H1 (cell line): ENCODE data around the gene RECK. TPM values are rescaled to one million over a fixed set of nuclear protein-coding genes. Genes with fewer than 3 reads are reported as not detected.
"Not testable (repeated sequence)": the region's sequence is repeated elsewhere in the genome, so short reads cannot be mapped to it uniquely, and the experiment has no call there.

Experiments
- CTCF ChIA-PET: fragments of 300-600 bp; sonication (Branson Sonifier 250); formaldehyde crosslinking; loops from one replicate; lab custom pipeline; 2021; ENCODE audit not compliant: partially characterized antibody; lab: Charles Lee
- POLR2A ChIA-PET: fragments of 300-600 bp; sonication (Branson Sonifier 250); formaldehyde crosslinking; loops from one replicate; lab custom pipeline; 2021; ENCODE audit warnings: inconsistent platforms; ENCODE audit not compliant: partially characterized antibody; lab: Charles Lee
- DNase-seq, 2 experiments: peaks; one replicate each; pipeline versions ENCODE4 v3.0.0 to v3.0.0-alpha.2; 2010 to 2022; ENCODE audit warnings: low spot score in 2 of 2, low read depth in 1 of 2, mixed read lengths in 1 of 2
- FAIRE-seq: peaks from 2 replicates; lab custom pipeline; 2011; peaks lifted over from hg19 to GRCh38; lab: Jason Lieb, UNC
- H2AFZ ChIP-seq: 2 replicates; pipeline ENCODE4 v1.8.1; 2012; ENCODE audit warnings: low read length, inconsistent platforms
- H2AK5ac ChIP-seq: 2 replicates; pipeline ENCODE4 v1.6.1; 2013; ENCODE audit warnings: low read depth, low read length
- H2BK120ac ChIP-seq: replicated peaks from 2 replicates; pipeline ENCODE3; 2013; ENCODE audit warnings: low read depth, low read length, inconsistent platforms
- H2BK12ac ChIP-seq: 2 replicates; pipeline ENCODE4 v1.6.1; 2013; ENCODE audit warnings: low read depth, low read length
- H2BK15ac ChIP-seq: 2 replicates; pipeline ENCODE4 v1.6.1; 2013; ENCODE audit warnings: low read length
- H2BK20ac ChIP-seq: 2 replicates; pipeline ENCODE4 v1.6.1; 2013; ENCODE audit warnings: low read length
- H2BK5ac ChIP-seq: 2 replicates; pipeline ENCODE4 v1.6.1; 2013; ENCODE audit warnings: low read depth, low read length
- H3K14ac ChIP-seq: 2 replicates; pipeline ENCODE4 v1.6.1; 2013; ENCODE audit warnings: inconsistent platforms; ENCODE audit not compliant: insufficient read length
- H3K18ac ChIP-seq: 2 replicates; pipeline ENCODE4 v1.6.1; 2013; ENCODE audit warnings: low read length; ENCODE audit errors: extremely low read depth
- H3K23ac ChIP-seq: 2 replicates; pipeline ENCODE4 v1.6.1; 2013; ENCODE audit warnings: inconsistent platforms; ENCODE audit not compliant: insufficient read length
- H3K23me2 ChIP-seq: 2 replicates; pipeline ENCODE4 v1.6.1; 2013; ENCODE audit warnings: low read depth, low read length
- H3K27ac ChIP-seq: 2 replicates; pipeline ENCODE4 v1.6.1; 2011; ENCODE audit warnings: low read depth, low read length, inconsistent platforms
- H3K27me3 ChIP-seq, 4 experiments: replicated peaks in 1 of 4; 1 replicate in 1 of 4; 2 replicates in 3 of 4; pipeline versions ENCODE4 v1.6.1 to v1.8.1; 2011 to 2013; ENCODE audit warnings: low read length in 3 of 4, mild to moderate bottlenecking in 3 of 4, inconsistent platforms in 2 of 4, mixed read lengths in 2 of 4, moderate library complexity in 1 of 4; ENCODE audit not compliant: control insufficient read depth in 3 of 4, insufficient read depth in 3 of 4; ENCODE audit errors: extremely low read depth in 1 of 4
- H3K36me3 ChIP-seq, 4 experiments: 2 replicates each; pipeline versions ENCODE4 v1.6.1 to v1.8.1; 2011 to 2013; ENCODE audit warnings: mild to moderate bottlenecking in 4 of 4, low read length in 3 of 4, moderate library complexity in 2 of 4, control low read depth in 1 of 4, inconsistent platforms in 1 of 4; ENCODE audit not compliant: insufficient read depth in 4 of 4, control insufficient read depth in 2 of 4
- H3K4ac ChIP-seq: replicated peaks from 2 replicates; pipeline ENCODE3; 2013; ENCODE audit warnings: low read length, low read depth, mixed read lengths, inconsistent platforms; ENCODE audit not compliant: insufficient read length
- H3K4me1 ChIP-seq, 4 experiments: replicated peaks in 1 of 4; 1 replicate in 1 of 4; 2 replicates in 3 of 4; pipeline versions ENCODE4 v1.6.1 to v1.8.1; 2011 to 2013; ENCODE audit warnings: low read length in 3 of 4, inconsistent platforms in 2 of 4, mixed read lengths in 1 of 4; ENCODE audit not compliant: insufficient read depth in 4 of 4, control insufficient read depth in 3 of 4
- H3K4me2 ChIP-seq, 2 experiments: 2 replicates each; pipeline versions ENCODE4 v1.6.1 to v1.8.1; 2011 to 2013; ENCODE audit warnings: low read depth in 2 of 2, low read length in 2 of 2, control low read depth in 1 of 2, inconsistent platforms in 1 of 2, mild to moderate bottlenecking in 1 of 2; ENCODE audit not compliant: insufficient read depth in 1 of 2
- H3K4me3 ChIP-seq, 4 experiments: fragments of 200-600, 300-600 bp in 1 of 4; sonication (generic), shearing (Covaris generic), sonication (Bioruptor Twin) in 1 of 4; 2 replicates each; pipeline versions ENCODE4 v1.5.1 to v1.8.1; 2011 to 2016; ENCODE audit warnings: low read length in 4 of 4, low read depth in 3 of 4, control low read depth in 2 of 4, inconsistent platforms in 2 of 4, mild to moderate bottlenecking in 2 of 4, mixed read lengths in 1 of 4, moderate library complexity in 1 of 4; ENCODE audit not compliant: insufficient read depth in 2 of 4; ENCODE audit errors: extremely low read depth in 1 of 4
- H3K56ac ChIP-seq: replicated peaks from 2 replicates; pipeline ENCODE3; 2013; ENCODE audit warnings: low read depth, mild to moderate bottlenecking, mixed read lengths, low read length, inconsistent platforms; ENCODE audit not compliant: insufficient read length
- H3K79me1 ChIP-seq: 2 replicates; pipeline ENCODE4 v1.6.1; 2013; ENCODE audit warnings: low read depth, low read length, control low read depth
- H3K79me2 ChIP-seq, 2 experiments: 2 replicates each; pipeline versions ENCODE4 v1.6.1 to v1.8.1; 2012 to 2013; ENCODE audit warnings: low read length in 2 of 2, mild to moderate bottlenecking in 2 of 2, inconsistent platforms in 1 of 2; ENCODE audit not compliant: insufficient read depth in 2 of 2, control insufficient read depth in 1 of 2
- H3K9ac ChIP-seq, 4 experiments: replicated peaks in 1 of 4; 1 replicate in 1 of 4; 2 replicates in 3 of 4; pipeline versions ENCODE4 v1.6.1 to v1.8.1; 2011 to 2013; ENCODE audit warnings: low read depth in 3 of 4, low read length in 3 of 4, control low read depth in 2 of 4, mild to moderate bottlenecking in 2 of 4, moderate library complexity in 2 of 4, inconsistent platforms in 1 of 4; ENCODE audit errors: extremely low read depth in 1 of 4
- H3K9me3 ChIP-seq, 2 experiments: 2 replicates each; pipeline versions ENCODE4 v1.6.1 to v1.8.1; 2012 to 2013; ENCODE audit warnings: mild to moderate bottlenecking in 2 of 2, moderate library complexity in 2 of 2, control low read depth in 1 of 2, inconsistent platforms in 1 of 2, low read depth in 1 of 2, low read length in 1 of 2, mixed read lengths in 1 of 2; ENCODE audit not compliant: insufficient read depth in 2 of 2
- H4K20me1 ChIP-seq, 2 experiments: replicated peaks in 1 of 2; 2 replicates each; pipeline versions ENCODE3 to v1.8.1; 2011 to 2013; ENCODE audit warnings: inconsistent platforms in 2 of 2, low read length in 2 of 2, mild to moderate bottlenecking in 1 of 2; ENCODE audit not compliant: insufficient read depth in 2 of 2, control insufficient read depth in 1 of 2
- H4K5ac ChIP-seq: 2 replicates; pipeline ENCODE4 v1.6.1; 2013; ENCODE audit warnings: low read length, low read depth, mixed read lengths, inconsistent platforms; ENCODE audit not compliant: insufficient read length
- H4K8ac ChIP-seq: 2 replicates; pipeline ENCODE4 v1.8.0; 2013; ENCODE audit warnings: mild to moderate bottlenecking, moderate library complexity, low read length, inconsistent platforms; ENCODE audit not compliant: insufficient read depth; ENCODE audit errors: extremely low read depth
- H4K91ac ChIP-seq: replicated peaks from 2 replicates; pipeline ENCODE3; 2013; ENCODE audit warnings: low read length, mixed read lengths, inconsistent platforms; ENCODE audit not compliant: insufficient read length
- E2F6 ChIP-seq: IDR thresholded peaks from 2 replicates; pipeline ENCODE4 v1.6.1; 2012; ENCODE audit warnings: inconsistent platforms
- WGBS, 2 experiments: shearing (Covaris generic) in 1 of 2; methylation state at CpG; one replicate each; pipeline versions ENCODE4 v1.1.6 to v1.1.7; 2013 to 2015; ENCODE audit warnings: low lambda C conversion rate in 2 of 2, mixed read lengths in 2 of 2, inconsistent platforms in 1 of 2, low coverage in 1 of 2, missing lambda C conversion rate in 1 of 2; ENCODE audit not compliant: insufficient replicate concordance in 2 of 2, insufficient coverage in 1 of 2, insufficient read length in 1 of 2; ENCODE audit errors: extremely low coverage in 1 of 2, missing lambda C conversion rate in 1 of 2; 5-methylcytosine and 5-hydroxymethylcytosine counted together
- polyA plus RNA-seq, 7 experiments: library from polyadenylated mRNA; depleted of rRNA in 3 of 7; stranded (reverse) in 5 of 7; unstranded in 2 of 7; fragments of >200 nt in 5 of 7; fragments of 200-250 nt in 2 of 7; gene quantifications; 1 replicate in 5 of 7; 2 replicates in 1 of 7; 4 replicates in 1 of 7; pipeline versions ENCODE4 v1.2.1 to v1.2.3, GENCODE V29; 2011 to 2013; ENCODE audit warnings: missing spikeins in 2 of 7, mixed read lengths in 2 of 7
- total RNA-seq: library from RNA; stranded (reverse); fragmentation: NEBNext Ultra II Directional; extraction: Animal tissue kit (Norgen Biotek cat#: 25700); gene quantifications from 2 replicates; pipeline ENCODE4 v1.2.1, GENCODE V29; 2021

The RECK gene
- total and polyA plus RNA-seq, 2 of the 8 experiments (the other 6 are each of a cell fraction or from before 2014, with no cell fraction given), result 5.4 to 9.8 TPM

GRCh38 chr9:35990155-35990554 lies 46.6 kb upstream of the RECK start:
- ChIA-PET CTCF (interaction anchor here (1.2 kb wide), 1 partner anchor 164 kb away, joined by 3 read pairs; no protein-coding TSS in a partner anchor), POLR2A (no interaction called here)
- TF ChIP-seq E2F6, result no peak
- no peak overlapping the region for H3K18ac ChIP-seq
- WGBS, 2 experiments, result 81% methylated on average over 3 of the region's 3 CpGs; no CpG with 5 or more reads in 1 of the 2 experiments
- no peak for FAIRE-seq
- no peak overlapping the region for H2BK20ac ChIP-seq
- H3K27ac ChIP-seq, result no peak overlapping the region
- H3K23me2 ChIP-seq, result no peaks in the 10 kb centered on the region
- H3K4me1 ChIP-seq, result no peaks in the 10 kb centered on the region
- H2BK12ac ChIP-seq, result no peak overlapping the region
- H2BK120ac ChIP-seq, result no peak overlapping the region
- H2AK5ac ChIP-seq, result no peak overlapping the region
- DNase-seq, result no peak
- no peak overlapping the region for H3K14ac ChIP-seq
- H3K23ac ChIP-seq, result no peak overlapping the region
- H3K36me3 ChIP-seq, result no peaks in the 10 kb centered on the region
- H2BK15ac ChIP-seq, result no peak overlapping the region
- no peak overlapping the region for H2AFZ ChIP-seq
- H3K9me3 ChIP-seq, result no peaks in the 10 kb centered on the region
- no peak overlapping the region for H2BK5ac ChIP-seq
- no peaks in the 10 kb centered on the region for H4K20me1 ChIP-seq
- H3K56ac ChIP-seq, result no peak overlapping the region
- no peak overlapping the region for H4K5ac ChIP-seq
- no peak overlapping the region for H3K4me3 ChIP-seq
- H3K9ac ChIP-seq, result no peak overlapping the region
- no peaks in the 10 kb centered on the region for H3K27me3 ChIP-seq
- H4K91ac ChIP-seq, result no peak overlapping the region
- H3K79me1 ChIP-seq, result no peaks in the 10 kb centered on the region
- no peak overlapping the region for H4K8ac ChIP-seq
- no peak overlapping the region for H3K4ac ChIP-seq
- H3K4me2 ChIP-seq, result no peak overlapping the region
- H3K79me2 ChIP-seq, result no peaks in the 10 kb centered on the region

- DNase-seq, H3K23ac ChIP-seq, H3K36me3 ChIP-seq, H2AK5ac ChIP-seq, H3K4me3 ChIP-seq, H3K4me2 ChIP-seq, H2BK120ac ChIP-seq, H3K4me1 ChIP-seq, H2BK15ac ChIP-seq, H3K27ac ChIP-seq, H2BK20ac ChIP-seq, H4K5ac ChIP-seq, H3K18ac ChIP-seq, H4K8ac ChIP-seq, H3K79me1 ChIP-seq, H2AFZ ChIP-seq, H2BK12ac ChIP-seq, H4K20me1 ChIP-seq, FAIRE-seq, H3K4ac ChIP-seq, H3K9ac ChIP-seq, POLR2A ChIA-PET, H3K14ac ChIP-seq, H3K27me3 ChIP-seq, H3K9me3 ChIP-seq, CTCF ChIA-PET, H3K79me2 ChIP-seq, H3K56ac ChIP-seq, H2BK5ac ChIP-seq, H4K91ac ChIP-seq, H3K23me2 ChIP-seq: not testable (repeated sequence)
- WGBS, 2 experiments, result 93% methylated on average over 3 of the region's 3 CpGs; no CpG with 5 or more reads in 1 of the 2 experiments
Measured at GRCh38 chr9:35993136-35993535, 43.6 kb upstream of the RECK start.
